Hematopoietic multipotent progenitor cell treated with erythropoietin and hydrocortisone succinate and interleukin-3 and kit ligand, for 4 days (in vitro differentiated cells): ENCODE results near the gene MAPK11.

Source experiments
- DNase-seq: peaks from one replicate; pipeline ENCODE4 v3.0.0-alpha.2; 2015

The MAPK11 gene

GRCh38 chr22:50259302-50259701 is 10.9 kb downstream of the MAPK11 start:
- DNase-seq = no peak

- DNase-seq = no peak
These were observed 11.6 kb downstream of the MAPK11 start for GRCh38 chr22:50258361-50259292.

GRCh38 chr22:50257451-50258360 is 12.5 kb downstream of the MAPK11 start:
- DNase-seq = no peak

- no peak for DNase-seq
These were observed 13.1 kb downstream of the MAPK11 start for GRCh38 chr22:50257041-50257440.

GRCh38 chr22:50256258-50256862 is 13.8 kb downstream of the MAPK11 start:
- no peak for DNase-seq

GRCh38 chr22:50255607-50256006 is 14.6 kb downstream of the MAPK11 start:
- DNase-seq = no peak

GRCh38 chr22:50255099-50255498 is 15.1 kb downstream of the MAPK11 start:
- no peak for DNase-seq

GRCh38 chr22:50253941-50254340 is 16.2 kb downstream of the MAPK11 start:
- no peak for DNase-seq

- no peak for DNase-seq
These were observed 16.9 kb downstream of the MAPK11 start for GRCh38 chr22:50253046-50253915.

- peak; percentile 89 for DNase-seq
These were observed 17.8 kb downstream of the MAPK11 start for GRCh38 chr22:50252082-50253045.

GRCh38 chr22:50251477-50252081 is 18.6 kb downstream of the MAPK11 start:
- DNase-seq = peak; percentile 35

- peak; percentile 95 for DNase-seq
These were observed 19.4 kb downstream of the MAPK11 start, which contains the start of gene HDAC10 for GRCh38 chr22:50250555-50251476. Gene HDAC10, minus strand, starts transcription at chr22:50251265. Its CDS starts 233 bp downstream, at chr22:50251032.

- no peak for DNase-seq
These were observed 20.0 kb downstream of the MAPK11 start for GRCh38 chr22:50250249-50250554.

GRCh38 chr22:50249341-50250248 is 20.6 kb downstream of the MAPK11 start:
- no peak for DNase-seq

- DNase-seq = no peak
These were observed 21.7 kb downstream of the MAPK11 start for GRCh38 chr22:50248196-50249081.

- DNase-seq = peak; percentile 60
These were observed 22.4 kb downstream of the MAPK11 start for GRCh38 chr22:50247748-50248147.
